CD4-positive, alpha-beta T cell treated with Interleukin-2 at 100 ng/mL for 4 hours (primary cell): ENCODE data around the gene OR11H6.
"Not testable (repeated sequence)": the region's sequence is repeated elsewhere in the genome, so short reads cannot be mapped to it uniquely, and the experiment has no call there.

Experiments used
- DNase-seq: peaks from one replicate; pipeline ENCODE4 v3.0.0-alpha.2; 2020; ENCODE audit warnings: low spot score

The OR11H6 gene

DNA sequence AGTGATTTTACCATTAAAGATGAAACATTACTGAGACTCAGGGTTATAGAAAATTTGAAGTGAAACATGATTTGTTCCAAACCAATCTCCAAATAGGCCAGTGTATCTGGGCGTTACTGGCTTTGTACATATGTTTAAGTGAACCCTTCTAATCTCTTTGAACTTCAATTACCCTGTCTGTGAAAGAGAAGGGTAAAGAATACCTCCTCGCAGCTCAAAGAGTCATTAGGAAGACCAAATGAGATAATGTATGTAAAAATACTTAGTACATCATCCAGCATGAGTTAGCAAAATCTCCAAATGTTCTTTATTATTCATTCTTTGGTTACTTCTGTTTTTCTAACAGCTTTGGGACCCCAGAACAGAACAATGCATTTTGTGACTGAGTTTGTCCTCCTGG lies at the start of gene OR11H6:
OR11H6 (plus strand) TSS at position 301 of the 400 bp plus-strand sequence; CDS start at position 301, 0 bp downstream.
- no peak for DNase-seq

DNA sequence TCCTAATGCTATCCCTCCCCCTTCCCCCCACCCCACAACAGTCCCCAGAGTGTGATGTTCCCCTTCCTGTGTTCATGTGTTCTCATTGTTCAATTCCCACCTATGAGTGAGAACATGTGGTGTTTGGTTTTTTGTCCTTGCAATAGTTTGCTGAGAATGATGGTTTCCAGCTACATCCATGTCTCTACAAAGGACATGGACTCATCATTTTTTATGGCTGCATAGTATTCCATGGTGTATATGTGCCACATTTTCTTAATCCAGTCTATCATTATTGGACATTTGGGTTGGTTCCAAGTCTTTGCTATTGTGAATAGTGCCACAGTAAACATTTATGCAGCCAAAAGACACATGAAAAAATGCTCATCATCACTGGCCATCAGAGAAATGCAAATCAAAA lies 49.3 kb upstream of the OR11H6 start:
- DNase-seq, result not testable (repeated sequence)

DNA sequence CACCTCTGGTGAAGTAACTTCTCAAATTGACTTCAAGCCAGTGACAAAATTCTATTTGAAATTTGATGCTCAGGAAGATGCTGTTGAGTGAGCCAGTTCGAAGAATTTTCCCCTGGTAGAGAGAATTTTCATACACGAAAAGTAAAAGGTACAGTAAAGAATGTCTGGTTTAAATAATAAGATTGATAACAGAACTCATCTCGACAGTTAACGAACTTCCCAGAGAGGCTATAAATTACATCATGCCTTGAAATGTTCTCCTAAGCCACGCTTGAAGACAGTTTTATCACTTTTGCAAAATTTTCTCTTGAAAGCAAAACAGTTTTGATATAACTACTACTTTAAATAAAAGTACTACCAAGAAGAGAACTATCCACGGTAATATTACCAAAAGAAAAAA lies 47.2 kb upstream of the OR11H6 start:
- DNase-seq, result no peak

- no peak for DNase-seq
Measured at GRCh38 chr14:20177433-20177974, 46.0 kb upstream of the OR11H6 start.

DNA sequence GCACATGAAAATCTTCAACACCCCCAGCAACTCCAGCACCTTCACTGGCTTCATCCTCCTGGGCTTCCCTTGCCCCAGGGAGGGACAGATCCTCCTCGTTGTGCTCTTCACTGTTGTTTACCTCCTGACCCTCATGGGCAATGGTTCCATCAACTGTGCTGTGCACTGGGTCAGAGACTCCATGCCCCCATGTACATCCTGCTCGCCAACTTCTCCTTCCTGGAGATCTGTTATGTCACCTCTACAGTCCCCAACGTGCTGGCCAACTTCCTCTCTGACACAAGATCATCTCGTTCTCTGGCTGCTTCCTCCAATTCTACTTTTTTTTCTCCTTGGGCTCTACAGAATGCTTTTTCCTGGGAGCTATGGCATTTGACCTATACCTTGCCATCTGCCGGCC lies 44.3 kb upstream of the OR11H6 start:
- DNase-seq, result no peak

- DNase-seq, result no peak
Measured at GRCh38 chr14:20179880-20180279, 43.6 kb upstream of the OR11H6 start.

DNA sequence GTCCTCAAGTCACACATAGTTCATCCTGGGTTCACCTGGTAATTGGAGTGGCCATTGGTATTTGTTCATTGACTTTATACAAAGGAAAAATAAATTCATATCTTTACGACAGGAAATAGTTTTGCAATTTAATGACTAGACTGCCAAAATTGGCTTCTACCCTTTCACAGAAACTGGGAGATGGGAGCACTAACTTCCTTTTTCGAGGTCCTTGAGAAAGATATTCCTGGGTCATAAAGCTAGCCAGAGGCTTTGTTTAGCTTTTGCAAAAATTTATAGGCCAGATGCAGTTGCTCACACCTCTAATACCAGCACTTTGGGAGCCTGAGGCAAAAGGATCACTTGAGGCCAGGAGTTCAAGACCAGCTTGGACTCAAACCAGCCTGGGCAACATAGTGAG lies 43.0 kb upstream of the OR11H6 start:
- no peak for DNase-seq

DNA sequence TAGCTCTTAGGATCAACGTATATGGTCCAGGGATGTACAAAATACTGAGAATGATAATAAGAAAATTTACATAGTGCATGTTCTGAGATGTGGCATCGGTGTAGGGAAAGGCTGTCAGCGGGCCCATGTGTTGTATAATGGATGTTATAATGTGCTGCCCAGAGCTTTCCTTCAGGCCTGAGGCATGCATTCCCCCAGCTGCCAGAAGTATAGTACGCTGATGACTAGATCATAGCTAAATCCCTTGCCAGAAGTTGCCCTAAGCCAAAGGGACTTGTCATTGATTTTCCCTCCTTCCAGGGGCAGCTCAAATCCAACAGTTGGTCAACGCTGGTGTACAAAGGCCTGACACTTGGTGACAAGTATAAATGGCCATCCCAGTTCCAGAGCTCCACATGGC lies 39.3 kb upstream of the OR11H6 start:
- DNase-seq, result no peak

DNA sequence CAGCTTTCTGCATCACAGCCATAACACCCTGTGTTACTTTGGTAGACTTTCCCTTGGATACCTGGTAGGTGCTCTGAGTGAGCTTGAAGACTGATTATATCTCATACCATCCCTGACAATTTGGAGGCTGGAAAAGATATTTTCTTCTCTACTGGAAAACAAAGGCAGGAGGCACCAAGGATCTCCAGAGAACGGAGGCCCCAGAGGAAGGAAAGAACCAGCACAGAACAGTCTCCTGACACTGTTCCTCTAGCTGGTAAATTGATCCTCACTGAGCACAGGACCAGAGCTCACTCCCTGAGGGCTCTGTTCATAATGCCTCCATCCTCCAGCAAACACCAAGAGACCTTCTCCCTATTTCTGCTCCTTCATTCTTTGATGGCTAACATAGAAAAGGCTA lies 32.9 kb upstream of the OR11H6 start, which contains the start of gene OR11G2:
OR11G2 (plus strand) TSS at position 301 of the 400 bp plus-strand sequence. CDS start 6,542 bp downstream, outside the sequence.
- DNase-seq, result no peak

DNA sequence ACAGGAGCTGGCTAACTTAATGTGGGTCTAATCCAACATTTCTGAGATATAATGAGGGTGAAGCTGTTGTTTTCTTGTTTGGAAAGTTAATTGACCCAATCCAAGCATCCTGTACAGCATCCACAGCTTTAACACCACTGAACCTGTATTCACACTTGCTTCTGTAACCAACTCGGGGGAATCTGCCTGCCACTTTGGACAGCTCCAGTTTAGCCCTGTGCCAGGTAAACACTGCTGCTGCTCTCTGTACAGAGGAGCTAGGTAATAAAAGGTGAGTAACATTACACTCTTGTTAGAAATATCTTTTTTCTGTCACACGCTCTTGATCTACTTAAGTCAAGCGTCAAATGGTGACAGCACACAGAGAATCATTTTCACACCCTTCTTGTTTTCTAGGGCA lies 32.1 kb upstream of the OR11H6 start:
- no peak for DNase-seq

- DNase-seq, result no peak
Measured at GRCh38 chr14:20194101-20194500, 29.4 kb upstream of the OR11H6 start.

DNA sequence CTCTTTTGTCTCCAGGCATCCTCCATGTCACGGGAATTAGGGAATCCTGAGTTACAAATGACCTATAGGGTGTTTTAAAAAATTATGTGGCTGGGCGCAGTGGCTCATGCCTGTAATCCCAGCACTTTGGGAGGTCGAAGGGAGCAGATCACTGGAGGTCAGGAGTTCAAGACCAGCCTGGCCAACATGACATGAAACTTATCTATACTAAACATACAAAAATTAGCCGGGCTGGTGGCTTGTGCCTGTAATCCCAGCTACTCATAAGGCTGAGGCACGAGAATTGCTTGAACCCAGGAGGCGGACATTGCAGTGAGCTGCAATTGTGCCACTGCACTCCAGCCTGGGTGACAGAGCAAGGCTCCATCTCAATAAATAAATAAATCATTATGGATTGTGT lies 28.3 kb upstream of the OR11H6 start:
- DNase-seq, result not testable (repeated sequence)

DNA sequence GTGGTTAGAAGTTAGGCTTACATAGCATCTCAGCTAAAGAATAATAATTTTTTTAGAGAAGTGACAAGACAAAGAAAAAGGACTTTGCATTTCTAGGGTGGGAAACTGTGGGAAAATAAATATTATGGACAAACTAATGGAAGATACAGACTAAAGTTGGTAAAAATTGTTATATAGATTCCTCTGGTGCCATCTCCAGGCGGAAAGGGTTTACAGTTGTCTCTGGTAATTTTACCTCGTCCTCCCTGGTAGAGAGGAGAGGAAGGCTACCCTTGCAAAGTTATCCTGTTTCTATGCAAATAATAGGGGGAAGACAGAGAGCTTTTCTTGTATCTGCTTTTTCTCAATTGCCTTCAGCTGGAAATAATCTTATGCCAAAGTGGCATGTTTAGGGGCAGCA lies 27.6 kb upstream of the OR11H6 start:
- DNase-seq, result no peak

- DNase-seq, result no peak
Measured at GRCh38 chr14:20197459-20197858, 26.1 kb upstream of the OR11H6 start.

DNA sequence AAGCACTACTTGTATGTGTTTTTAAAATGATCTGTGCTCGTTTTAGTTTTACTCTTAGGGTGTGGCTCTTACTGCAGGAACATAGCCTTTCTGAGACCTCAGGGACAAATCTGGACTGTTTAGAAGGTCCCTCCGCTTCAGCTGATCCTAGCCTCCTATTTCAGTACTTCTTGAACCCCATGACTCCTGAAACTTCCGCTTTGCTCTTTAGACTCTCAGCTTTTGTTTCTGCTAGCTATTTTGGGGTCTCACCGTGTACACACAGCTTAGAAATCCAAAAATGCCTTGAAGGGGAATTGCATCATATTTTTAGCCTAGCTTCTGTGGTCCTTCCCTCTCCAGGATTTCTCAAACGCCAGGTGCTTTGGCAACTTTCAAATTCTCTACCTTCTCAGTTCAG lies 24.5 kb upstream of the OR11H6 start:
- DNase-seq, result no peak

GRCh38 chr14:20204721-20205120 lies 18.8 kb upstream of the OR11H6 start:
- no peak for DNase-seq

GRCh38 chr14:20209595-20209994 lies 13.9 kb upstream of the OR11H6 start:
- no peak for DNase-seq

DNA sequence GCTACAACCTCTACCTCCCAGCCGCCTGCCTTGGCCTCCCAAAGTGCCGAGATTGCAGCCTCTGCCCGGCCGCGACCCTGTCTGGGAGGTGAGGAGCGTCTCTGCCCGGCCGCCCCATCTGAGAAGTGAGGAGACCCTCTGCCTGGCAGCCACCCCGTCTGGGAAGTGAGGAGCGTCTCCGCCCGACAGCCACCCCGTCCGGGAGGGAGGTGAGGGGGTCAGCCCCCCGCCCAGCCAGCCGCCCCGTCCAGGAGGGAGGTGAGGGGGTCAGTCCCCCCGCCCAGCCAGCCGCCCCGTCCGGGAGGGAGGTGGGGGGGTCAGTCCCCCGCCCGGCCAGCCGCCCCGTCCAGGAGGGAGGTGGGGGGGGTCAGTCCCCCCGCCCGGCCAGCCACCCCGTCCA lies 11.1 kb upstream of the OR11H6 start:
- DNase-seq, result not testable (repeated sequence)

- no peak for DNase-seq
Measured at GRCh38 chr14:20215196-20215595, 8.3 kb upstream of the OR11H6 start.

DNA sequence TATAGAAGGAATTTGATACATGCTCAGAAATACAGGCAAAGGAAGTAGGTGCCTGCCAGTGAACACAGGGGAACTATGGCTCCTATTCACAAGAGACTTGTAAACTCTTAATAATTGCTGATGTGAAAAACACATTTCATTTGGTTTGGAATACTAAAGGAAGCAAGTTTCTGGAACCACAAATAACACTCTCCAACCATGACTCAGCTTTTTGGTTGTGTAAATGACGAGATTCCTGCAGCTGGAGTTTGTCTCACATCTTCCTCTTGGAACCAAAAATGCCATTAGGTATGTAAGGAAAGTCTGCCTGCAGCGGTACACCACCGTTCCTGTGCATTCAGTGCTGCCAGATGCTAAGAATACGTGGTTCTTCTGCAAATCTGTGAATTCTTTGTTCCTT lies 4.5 kb upstream of the OR11H6 start:
- no peak for DNase-seq

GRCh38 chr14:20228681-20229080 lies 5.2 kb downstream of the OR11H6 start, which contains the start of gene OR11H7:
Gene OR11H7, plus strand, starts transcription at chr14:20228981.
- no peak for DNase-seq

DNA sequence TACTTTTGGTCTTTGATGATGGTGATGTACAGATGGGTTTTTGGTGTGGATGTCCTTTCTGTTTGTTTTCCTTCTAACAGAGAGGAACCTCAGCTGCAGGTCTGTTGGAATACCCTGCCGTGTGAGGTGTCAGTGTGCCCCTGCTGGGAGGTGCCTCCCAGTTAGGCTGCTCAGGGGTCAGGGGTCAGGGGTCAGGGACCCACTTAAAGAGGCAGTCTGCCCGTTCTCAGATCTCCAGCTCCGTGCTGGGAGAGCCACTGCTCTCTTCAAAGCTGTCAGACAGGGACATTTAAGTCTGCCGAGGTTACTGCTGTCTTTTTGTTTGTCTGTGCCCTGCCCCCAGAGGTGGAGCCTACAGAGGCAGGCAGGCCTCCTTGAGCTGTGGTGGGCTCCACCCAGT lies 11.9 kb downstream of the OR11H6 start:
- DNase-seq, result not testable (repeated sequence)

GRCh38 chr14:20247646-20248246 lies 24.2 kb downstream of the OR11H6 start:
- no peak for DNase-seq

DNA sequence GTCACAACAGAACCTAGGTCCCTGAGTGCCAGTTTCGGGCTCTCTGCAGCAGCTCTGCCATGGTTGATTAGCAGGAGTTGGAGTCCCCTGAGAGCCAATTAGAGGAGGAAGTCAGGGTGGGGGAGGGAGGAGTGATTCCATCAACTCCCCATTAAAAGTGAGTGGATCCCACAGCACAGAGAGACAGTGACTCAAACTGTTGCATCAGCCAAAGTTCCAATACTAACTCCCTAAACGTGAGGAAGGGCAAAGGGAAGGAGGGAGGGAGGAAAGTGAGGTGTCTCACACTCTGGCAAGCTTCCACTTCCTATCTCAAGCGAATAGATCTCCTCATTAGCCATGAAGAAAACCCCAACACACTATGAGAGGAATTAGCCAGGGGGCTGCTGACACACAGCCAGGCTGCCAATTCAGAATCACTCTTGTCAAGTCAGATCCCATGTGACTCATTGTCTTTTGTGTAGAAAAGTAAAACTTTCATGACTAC lies 39.2 kb downstream of the OR11H6 start:
- no peak for DNase-seq
